ENCODE results near the gene PPP6R2.

- TF ChIP-seq CTCF (conservative IDR thresholded peaks at IDR 0.05 in 1 of 2, IDR thresholded peaks at IDR 0.05 in 1 of 2; ENCODE audit: extremely low read depth in 1 of 2, insufficient read depth in 1 of 2, low read depth in 1 of 2, low read length in 2 of 2), result no peak
- no peak for TF ChIP-seq EZH2 (IDR thresholded peaks at IDR 0.05; ENCODE audit: borderline replicate concordance, low read length)
Observed at GRCh38 chr22:50400931-50401330, 57.8 kb downstream of the PPP6R2 start.
